GM18526 (cell line): Measurements from ENCODE around the gene FUNDC2.
A peak's percentile ranks its signal among the peaks of the same experiment; 100 is the strongest.

Experiments
- POLR2A ChIP-seq: IDR thresholded peaks from 3 replicates; pipeline ENCODE4 v1.6.1; 2011; ENCODE audit not compliant: insufficient read length; ENCODE audit errors: extremely low read depth

Gene FUNDC2

GRCh38 chrX:155026727-155027508 lies at the start of gene FUNDC2:
FUNDC2 (plus strand) TSS chrX:155026844; CDS start chrX:155026939, 95 bp downstream.
- TF ChIP-seq POLR2A = peak; percentile 58

- TF ChIP-seq POLR2A = no peak
Measured at GRCh38 chrX:154979629-154980028, 47.0 kb upstream of the FUNDC2 start.

- no peak for TF ChIP-seq POLR2A
Measured at GRCh38 chrX:154980330-154981115, 46.1 kb upstream of the FUNDC2 start.

- TF ChIP-seq POLR2A = no peak
Measured at GRCh38 chrX:154981116-154981411, 45.6 kb upstream of the FUNDC2 start.

- no peak for TF ChIP-seq POLR2A
Measured at GRCh38 chrX:154986826-154987575, 39.6 kb upstream of the FUNDC2 start.

GRCh38 chrX:154987940-154988339 lies 38.7 kb upstream of the FUNDC2 start:
- no peak for TF ChIP-seq POLR2A

GRCh38 chrX:154988719-154989118 lies 37.9 kb upstream of the FUNDC2 start:
- TF ChIP-seq POLR2A = no peak

- no peak for TF ChIP-seq POLR2A
Measured at GRCh38 chrX:154990496-154990895, 36.1 kb upstream of the FUNDC2 start.

- no peak for TF ChIP-seq POLR2A
Measured at GRCh38 chrX:154991039-154991438, 35.6 kb upstream of the FUNDC2 start.

- TF ChIP-seq POLR2A = no peak
Measured at GRCh38 chrX:154991476-154991875, 35.2 kb upstream of the FUNDC2 start.

- TF ChIP-seq POLR2A = no peak
Measured at GRCh38 chrX:154998204-154998880, 28.3 kb upstream of the FUNDC2 start.

GRCh38 chrX:155000841-155001240 lies 25.8 kb upstream of the FUNDC2 start:
- TF ChIP-seq POLR2A = no peak

GRCh38 chrX:155001873-155002272 lies 24.8 kb upstream of the FUNDC2 start:
- TF ChIP-seq POLR2A = no peak

- TF ChIP-seq POLR2A = no peak
Measured at GRCh38 chrX:155005190-155005589, 21.5 kb upstream of the FUNDC2 start.

GRCh38 chrX:155009994-155010472 lies 16.6 kb upstream of the FUNDC2 start:
- no peak for TF ChIP-seq POLR2A

- no peak for TF ChIP-seq POLR2A
Measured at GRCh38 chrX:155020591-155020990, 6.1 kb upstream of the FUNDC2 start.

GRCh38 chrX:155022585-155022984 lies 4.1 kb upstream of the FUNDC2 start, which contains the start of gene F8:
F8 (minus strand) TSS chrX:155022723; CDS start chrX:155022552, 171 bp downstream.
- no peak for TF ChIP-seq POLR2A
